Common myeloid progenitor, CD34-positive (primary cell): ENCODE data around the gene CTXND2.

Experiments
- CTCF ChIA-PET: fragments of 350-600 bp; sonication (Branson Sonifier 250); formaldehyde crosslinking; loops from one replicate; lab custom pipeline; 2021; ENCODE audit warnings: antibody characterized with exemption; lab: Charles Lee
- POLR2A ChIA-PET: fragments of 350-600 bp; sonication (Branson Sonifier 250); formaldehyde crosslinking; loops from one replicate; lab custom pipeline; 2021; ENCODE audit warnings: antibody characterized with exemption; lab: Charles Lee
- DNase-seq, 3 donors: peaks; one replicate each; pipeline versions ENCODE4 v3.0.0 to v3.0.0-alpha.2; 2013
- H3K27ac ChIP-seq, 2 experiments: 1 replicate in 1 of 2; 2 replicates in 1 of 2; pipeline ENCODE4 v1.7.0; 2013; ENCODE audit warnings: inconsistent platforms in 2 of 2, low read length in 2 of 2, mild to moderate bottlenecking in 2 of 2, low read depth in 1 of 2, moderate library complexity in 1 of 2; ENCODE audit not compliant: severe bottlenecking in 2 of 2, insufficient read depth in 1 of 2, poor library complexity in 1 of 2
- H3K27me3 ChIP-seq, 5 experiments: replicated peaks in 2 of 5; 1 replicate in 3 of 5; 2 replicates in 2 of 5; pipeline versions ENCODE4 v1.6.1 to v1.7.0; 2013; ENCODE audit warnings: low read length in 4 of 5, mild to moderate bottlenecking in 2 of 5, moderate library complexity in 2 of 5, inconsistent platforms in 1 of 5; ENCODE audit not compliant: insufficient read depth in 5 of 5, control insufficient read depth in 4 of 5
- H3K36me3 ChIP-seq, 4 experiments: 1 replicate in 2 of 4; 2 replicates in 2 of 4; pipeline versions ENCODE4 v1.6.1 to v1.7.0; 2013; ENCODE audit warnings: low read length in 3 of 4, control low read depth in 1 of 4, mild to moderate bottlenecking in 1 of 4; ENCODE audit not compliant: control insufficient read depth in 4 of 4, insufficient read depth in 4 of 4
- H3K4me1 ChIP-seq, 4 experiments: 1 replicate in 3 of 4; 2 replicates in 1 of 4; pipeline versions ENCODE4 v1.6.1 to v1.7.1; 2013; ENCODE audit warnings: low read length in 3 of 4, mild to moderate bottlenecking in 3 of 4, control low read depth in 1 of 4, inconsistent platforms in 1 of 4, moderate library complexity in 1 of 4; ENCODE audit not compliant: control insufficient read depth in 4 of 4, insufficient read depth in 4 of 4; ENCODE audit errors: control extremely low read depth in 1 of 4
- H3K4me3 ChIP-seq, 7 experiments: 1 replicate in 4 of 7; 2 replicates in 3 of 7; pipeline versions ENCODE4 v1.5.1 to v1.7.0; 2013; ENCODE audit warnings: mild to moderate bottlenecking in 7 of 7, low read length in 6 of 7, moderate library complexity in 6 of 7, inconsistent platforms in 2 of 7, low read depth in 2 of 7, control low read depth in 1 of 7; ENCODE audit not compliant: insufficient read depth in 4 of 7, control insufficient read depth in 1 of 7; ENCODE audit errors: extremely low read depth in 1 of 7
- H3K9me3 ChIP-seq, 5 experiments: 1 replicate in 4 of 5; 2 replicates in 1 of 5; pipeline versions ENCODE4 v1.6.1 to v1.7.1; 2013; ENCODE audit warnings: low read length in 4 of 5, mild to moderate bottlenecking in 2 of 5, inconsistent platforms in 1 of 5, low read depth in 1 of 5, moderate library complexity in 1 of 5; ENCODE audit not compliant: control insufficient read depth in 4 of 5, insufficient read depth in 2 of 5; ENCODE audit errors: control extremely low read depth in 1 of 5
- WGBS: methylation state at CpG from one replicate; pipeline ENCODE4 v1.1.5; 2013; ENCODE audit not compliant: insufficient coverage; 5-methylcytosine and 5-hydroxymethylcytosine counted together

The CTXND2 gene

DNA sequence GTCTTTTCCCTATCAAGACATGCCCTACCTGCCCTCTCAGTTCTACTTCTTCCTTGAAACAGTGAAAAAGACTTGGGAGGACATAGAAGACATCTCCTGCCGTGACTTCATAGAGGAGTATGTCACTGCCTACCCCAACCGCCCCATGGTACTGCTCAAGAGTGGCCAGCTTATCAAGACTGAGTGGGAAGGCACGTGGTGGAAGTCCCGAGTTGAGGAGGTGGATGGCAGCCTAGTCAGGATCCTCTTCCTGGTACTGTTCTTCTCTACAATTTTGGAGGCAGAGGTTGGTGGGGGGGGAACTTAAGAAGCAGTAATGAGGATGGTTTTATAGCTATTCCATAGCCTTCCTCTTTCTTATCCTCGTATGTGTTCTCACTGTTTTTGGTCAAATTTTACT, 57.9 kb downstream of the CTXND2 start:
- ChIA-PET POLR2A (no interaction called here), CTCF (interaction anchor here (1.2 kb wide), 1 partner anchor 12 kb away, joined by 3 read pairs; no protein-coding TSS in a partner anchor)
- Histone ChIP-seq H3K27me3 (no peaks in the 10 kb centered on the region), H3K9me3 (no peaks in the 10 kb centered on the region), H3K27ac (no peak overlapping the region), H3K36me3 (peaks cover 27 to 91% (median 66%) of the 10 kb centered on the region in 4 experiments), H3K4me1 (no peaks in the 10 kb centered on the region), H3K4me3 (no peak overlapping the region)
- 100% methylated on average over 2 of the region's 5 CpGs for WGBS
- DNase-seq = no peak

DNA sequence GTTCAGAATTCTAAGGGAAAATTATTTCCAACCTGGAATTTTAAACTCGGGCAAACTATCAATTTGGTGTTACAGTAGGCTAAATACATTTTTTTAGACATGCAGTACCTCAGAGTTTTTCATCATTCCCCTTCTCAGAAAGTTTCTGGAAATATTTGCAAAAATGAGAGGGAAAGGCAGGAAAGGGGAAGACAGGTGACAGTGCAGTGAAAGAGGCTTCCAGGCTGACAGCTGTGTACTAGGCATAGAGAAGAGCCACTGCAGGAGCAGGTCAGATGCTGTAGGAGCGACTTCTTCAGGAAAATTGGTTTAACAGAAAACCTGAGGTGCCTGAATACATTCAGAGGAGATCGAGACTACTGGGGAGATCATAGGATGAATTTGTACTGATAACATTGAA, 67.8 kb downstream of the CTXND2 start:
- 100% methylated on average over 2 of the region's 3 CpGs for WGBS
- ChIA-PET POLR2A (interaction anchor here (0.7 kb wide), 1 partner anchor 11 kb away, joined by 3 read pairs; no protein-coding TSS in a partner anchor), CTCF (interaction anchor here (0.6 to 1.4 kb wide), 5 partner anchors 10 to 205 kb away, joined by 3 to 4 read pairs (median 3); partner anchors contain the start of gene SETDB1)

DNA sequence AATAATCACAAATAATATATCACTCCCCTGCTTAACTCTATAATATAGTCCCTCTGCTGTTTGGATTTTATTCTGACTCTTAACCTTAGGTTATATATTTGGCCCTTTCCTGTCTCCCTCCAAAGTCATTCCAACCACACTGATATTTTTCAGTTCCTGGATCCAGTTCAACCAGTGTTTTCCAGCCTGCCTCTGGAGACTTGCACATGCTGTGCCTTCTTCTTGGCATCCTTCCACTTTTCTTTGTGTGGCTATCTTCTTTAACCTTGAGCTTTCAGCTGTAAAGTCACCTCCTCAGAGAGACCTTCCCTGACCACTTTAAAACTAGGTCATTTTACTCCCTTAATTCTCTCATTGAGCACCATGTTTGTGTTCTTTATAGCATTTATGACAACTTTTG, 68.3 kb downstream of the CTXND2 start:
- CTCF ChIA-PET = interaction anchor here (1.4 kb wide), 1 partner anchor 15 kb away, joined by 5 read pairs; no protein-coding TSS in a partner anchor

More for the DNA sequence above, 67.8 kb downstream of the CTXND2 start:
- Histone ChIP-seq H3K4me3 (no peak overlapping the region), H3K4me1 (no peaks in the 10 kb centered on the region), H3K27me3 (no peaks in the 10 kb centered on the region), H3K9me3 (no peaks in the 10 kb centered on the region), H3K27ac (no peak overlapping the region), H3K36me3 (peaks cover 25 to 80% (median 52%) of the 10 kb centered on the region in 4 experiments)
- no peak for DNase-seq

DNA sequence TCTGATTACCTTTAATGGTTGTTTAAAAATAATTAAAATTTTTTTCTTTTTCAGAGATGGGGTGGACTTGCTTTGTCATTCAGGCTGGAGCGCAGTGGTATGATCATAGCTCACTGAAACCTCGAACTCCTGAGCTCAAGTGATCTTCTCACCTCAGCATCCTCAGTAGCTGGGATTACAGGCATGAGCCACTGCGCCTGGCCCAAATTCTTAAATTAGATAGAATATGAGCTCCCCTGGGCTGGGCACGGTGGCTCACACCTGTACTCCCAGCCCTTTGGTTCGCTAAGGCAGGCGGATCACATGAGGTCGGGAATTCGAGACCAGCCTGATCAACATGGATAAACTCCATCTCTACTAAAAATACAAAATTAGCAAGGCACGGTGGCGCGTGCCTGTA, 70.7 kb downstream of the CTXND2 start:
- DNase-seq = no peak
- no peaks in the 10 kb centered on the region for H3K4me1 ChIP-seq
- no peaks in the 10 kb centered on the region for H3K9me3 ChIP-seq
- H3K4me3 ChIP-seq = no peak overlapping the region
- no peak overlapping the region for H3K27ac ChIP-seq
- H3K36me3 ChIP-seq = peaks cover 22 to 83% (median 50%) of the 10 kb centered on the region in 4 experiments
- CTCF ChIA-PET = interaction anchor here (0.6 to 2.4 kb wide), 7 partner anchors 11 to 511 kb away, joined by 3 to 7 read pairs (median 5); partner anchors contain the start of gene MINDY1
- POLR2A ChIA-PET = interaction anchor here (1.5 kb wide), 1 partner anchor 19 kb away, joined by 8 read pairs; no protein-coding TSS in a partner anchor
- WGBS = 100% methylated on average over 7 of the region's 11 CpGs
- no peaks in the 10 kb centered on the region for H3K27me3 ChIP-seq

More for the DNA sequence above, 68.3 kb downstream of the CTXND2 start:
- POLR2A ChIA-PET = no interaction called here
- Histone ChIP-seq H3K27me3 (no peaks in the 10 kb centered on the region), H3K4me1 (no peaks in the 10 kb centered on the region), H3K27ac (no peak overlapping the region), H3K36me3 (peaks cover 25 to 80% (median 52%) of the 10 kb centered on the region in 4 experiments), H3K9me3 (no peaks in the 10 kb centered on the region), H3K4me3 (no peak overlapping the region)
- DNase-seq = no peak

DNA sequence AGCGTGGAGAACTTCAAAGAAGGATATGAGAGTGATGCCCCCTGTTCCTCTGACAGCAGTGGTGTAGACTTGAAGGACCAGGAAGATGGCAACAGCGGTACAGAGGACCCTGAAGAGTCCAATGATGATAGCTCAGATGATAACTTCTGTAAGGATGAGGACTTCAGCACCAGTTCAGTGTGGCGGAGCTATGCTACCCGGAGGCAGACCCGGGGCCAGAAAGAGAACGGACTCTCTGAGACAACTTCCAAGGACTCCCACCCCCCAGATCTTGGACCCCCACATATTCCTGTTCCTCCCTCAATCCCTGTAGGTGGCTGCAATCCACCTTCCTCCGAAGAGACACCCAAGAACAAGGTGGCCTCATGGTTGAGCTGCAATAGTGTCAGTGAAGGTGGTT, 73.7 kb downstream of the CTXND2 start:
- no peaks in the 10 kb centered on the region for H3K27me3 ChIP-seq
- 94% methylated on average over 2 of the region's 7 CpGs for WGBS
- ChIA-PET POLR2A (no interaction called here), CTCF (interaction anchor here (1.3 kb wide), 1 partner anchor 13 kb away, joined by 3 read pairs; no protein-coding TSS in a partner anchor)
- H3K9me3 ChIP-seq = no peaks in the 10 kb centered on the region
- peaks cover 17 to 85% (median 57%) of the 10 kb centered on the region in 4 experiments for H3K36me3 ChIP-seq
- H3K4me3 ChIP-seq = no peak overlapping the region
- H3K4me1 ChIP-seq = no peaks in the 10 kb centered on the region
- DNase-seq = no peak
- peak overlapping the region in 1 of 2 experiments; percentile 16 for H3K27ac ChIP-seq

DNA sequence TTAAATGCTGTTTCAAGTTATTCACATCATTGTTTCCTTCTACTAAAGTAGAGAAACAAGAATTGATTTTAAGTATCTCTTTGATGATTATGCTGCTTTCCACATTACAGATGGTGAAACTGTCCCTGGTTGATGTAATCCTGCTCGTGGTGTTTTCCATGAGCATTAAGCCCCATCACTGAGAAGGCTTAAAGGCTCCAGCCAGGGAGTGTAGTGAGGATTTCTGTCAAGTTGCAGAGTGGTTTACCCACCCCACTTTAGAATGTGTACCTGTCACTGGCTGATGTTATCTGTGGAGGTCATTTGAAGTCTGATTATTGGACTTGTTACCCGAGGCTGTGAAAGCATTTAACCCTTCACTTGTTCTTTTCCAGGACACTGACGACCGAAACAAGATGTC, 74.8 kb downstream of the CTXND2 start:
- H3K27me3 ChIP-seq = no peaks in the 10 kb centered on the region
- WGBS = 100% methylated on average over 1 of the region's 4 CpGs
- H3K4me3 ChIP-seq = no peak overlapping the region
- no peak for DNase-seq
- H3K27ac ChIP-seq = no peak overlapping the region
- H3K9me3 ChIP-seq = no peaks in the 10 kb centered on the region
- H3K4me1 ChIP-seq = no peaks in the 10 kb centered on the region
- ChIA-PET CTCF (interaction anchor here (1.8 kb wide), 1 partner anchor 20 kb away, joined by 6 read pairs; the partner anchor contains the start of gene ANXA9), POLR2A (no interaction called here)
- peaks cover 22 to 88% (median 64%) of the 10 kb centered on the region in 4 experiments for H3K36me3 ChIP-seq
